GM23338 (cell line): Measurements from ENCODE around the gene PRPH. TPM values are rescaled to one million over a fixed set of nuclear protein-coding genes. Genes with fewer than 3 reads are reported as not detected.

Experiments
- ATAC-seq: fragments of 200-7000 bp; cut with Tn5 transposase; 3 replicates; pipeline ENCODE4 v1.9.1; 2020
- DNase-seq: peaks from one replicate; pipeline ENCODE4 v3.0.0-alpha.2; 2015; ENCODE audit warnings: low spot score
- H2AFZ ChIP-seq: fragments of 200-600 bp; sonication (generic); 2 replicates; pipeline ENCODE4 v1.8.0; 2016; ENCODE audit warnings: antibody characterized with exemption, mild to moderate bottlenecking, moderate library complexity
- H3F3A ChIP-seq: fragments of 200-600 bp; sonication (generic); replicated peaks from 2 replicates; pipeline ENCODE4 v1.8.0; 2017; ENCODE audit warnings: antibody characterized with exemption, mixed run types, low read depth
- H3K27ac ChIP-seq: fragments of 200-600 bp; sonication (generic); 2 replicates; pipeline ENCODE4 v1.6.1; 2016; ENCODE audit warnings: low read depth
- H3K27me3 ChIP-seq: fragments of 200-600 bp; sonication (generic); 2 replicates; pipeline ENCODE4 v1.8.0; 2016; ENCODE audit warnings: mild to moderate bottlenecking, mixed run types, moderate library complexity; ENCODE audit not compliant: insufficient read depth
- H3K36me3 ChIP-seq: fragments of 200-600 bp; sonication (generic); 2 replicates; pipeline ENCODE4 v1.8.0; 2016; ENCODE audit warnings: mild to moderate bottlenecking; ENCODE audit not compliant: insufficient read depth
- H3K4me1 ChIP-seq: fragments of 200-600 bp; sonication (generic); 2 replicates; pipeline ENCODE4 v1.8.0; 2016; ENCODE audit warnings: mild to moderate bottlenecking, moderate library complexity; ENCODE audit not compliant: insufficient read depth
- H3K4me2 ChIP-seq: fragments of 200-600 bp; sonication (generic); 2 replicates; pipeline ENCODE4 v1.7.1; 2017; ENCODE audit warnings: mixed run types
- H3K4me3 ChIP-seq: fragments of 200-600 bp; sonication (generic); 2 replicates; pipeline ENCODE4 v1.6.1; 2016; ENCODE audit warnings: mixed run types
- H3K79me2 ChIP-seq: fragments of 200-600 bp; sonication (generic); replicated peaks from 2 replicates; pipeline ENCODE4 v1.8.0; 2017; ENCODE audit warnings: mild to moderate bottlenecking; ENCODE audit not compliant: insufficient read depth
- H3K9me2 ChIP-seq: fragments of 200-600 bp; sonication (generic); 2 replicates; pipeline ENCODE4 v1.8.0; 2017; ENCODE audit not compliant: insufficient read depth
- H4K20me1 ChIP-seq: fragments of 200-600 bp; sonication (generic); replicated peaks from 2 replicates; pipeline ENCODE4 v1.8.0; 2017; ENCODE audit warnings: mild to moderate bottlenecking; ENCODE audit not compliant: insufficient read depth
- H3K27ac Mint-ChIP-seq: 2 replicates; pipeline ENCODE4 v1.8.0; 2020; ENCODE audit warnings: inconsistent platforms, mild to moderate bottlenecking, moderate library complexity, mixed read lengths
- H3K27me3 Mint-ChIP-seq: 3 replicates; pipeline ENCODE4 v1.8.0; 2022; ENCODE audit warnings: low read depth, mild to moderate bottlenecking, moderate library complexity, mixed read lengths, inconsistent platforms; ENCODE audit not compliant: insufficient read depth, poor library complexity
- H3K36me3 Mint-ChIP-seq: 3 replicates; pipeline ENCODE4 v1.8.0; 2021; ENCODE audit warnings: low read depth, mild to moderate bottlenecking, inconsistent platforms, moderate library complexity, mixed read lengths
- H3K4me1 Mint-ChIP-seq: 3 replicates; pipeline ENCODE4 v1.8.0; 2020; ENCODE audit warnings: mild to moderate bottlenecking, inconsistent platforms, mixed read lengths
- H3K4me3 Mint-ChIP-seq: 3 replicates; pipeline ENCODE4 v1.8.0; 2021; ENCODE audit warnings: moderate library complexity, mild to moderate bottlenecking, inconsistent platforms, mixed read lengths
- H3K9me3 Mint-ChIP-seq: 3 replicates; pipeline ENCODE4 v1.8.0; 2020; ENCODE audit warnings: moderate library complexity, mild to moderate bottlenecking, inconsistent platforms, mixed read lengths
- CREB1 ChIP-seq: fragments of 250-450 bp; sonication (Bioruptor Pico); IDR thresholded peaks from 2 replicates; pipeline ENCODE4 v1.5.0; 2020; ENCODE audit warnings: low read depth, mild to moderate bottlenecking, moderate library complexity
- CTCF ChIP-seq, 2 experiments: fragments of 200-600 bp in 1 of 2; sonication (generic) in 1 of 2; conservative IDR thresholded peaks; 2 replicates each; pipeline versions ENCODE4 v1.5.1 to v1.6.1; 2016 to 2017; ENCODE audit warnings: antibody characterized with exemption in 2 of 2, low read depth in 2 of 2, mild to moderate bottlenecking in 2 of 2, moderate library complexity in 1 of 2
- ETS1 ChIP-seq: IDR thresholded peaks from 2 replicates; pipeline ENCODE4 v1.6.1; 2016; ENCODE audit warnings: antibody characterized with exemption
- EZH2 ChIP-seq: fragments of 200-600 bp; sonication (generic); IDR thresholded peaks from one replicate; pipeline ENCODE4 v1.8.0; 2017; ENCODE audit warnings: antibody characterized with exemption, mild to moderate bottlenecking, low read depth; ENCODE audit not compliant: unreplicated experiment
- EZH2phosphoT487 ChIP-seq: fragments of 200-600 bp; sonication (generic); IDR thresholded peaks from one replicate; pipeline ENCODE4 v1.8.1; 2018; ENCODE audit warnings: antibody characterized with exemption; ENCODE audit not compliant: unreplicated experiment
- JUNB ChIP-seq: IDR thresholded peaks from one replicate; pipeline ENCODE4 v1.6.1; 2016; ENCODE audit warnings: antibody characterized with exemption; ENCODE audit not compliant: unreplicated experiment
- NANOG ChIP-seq: IDR thresholded peaks from 2 replicates; pipeline ENCODE4 v1.6.1; 2016; ENCODE audit warnings: antibody characterized with exemption, borderline replicate concordance
- POLR2AphosphoS5 ChIP-seq: IDR thresholded peaks from 2 replicates; pipeline ENCODE4 v1.6.1; 2016; ENCODE audit warnings: antibody characterized with exemption, low read depth
- REST ChIP-seq: IDR thresholded peaks from one replicate; pipeline ENCODE4 v1.6.1; 2018; ENCODE audit warnings: antibody characterized with exemption; ENCODE audit not compliant: unreplicated experiment
- STAT1 ChIP-seq: IDR thresholded peaks from one replicate; pipeline ENCODE4 v1.6.1; 2016; ENCODE audit warnings: antibody characterized with exemption; ENCODE audit not compliant: unreplicated experiment
- ZNF114 ChIP-seq: fragments of 250-450 bp; sonication (Bioruptor Pico); IDR thresholded peaks from 2 replicates; pipeline ENCODE4 v1.5.0; 2020; ENCODE audit warnings: mild to moderate bottlenecking, moderate library complexity
- ZNF331 ChIP-seq: fragments of 250-450 bp; sonication (Bioruptor Pico); IDR thresholded peaks from 2 replicates; pipeline ENCODE4 v1.5.0; 2020; ENCODE audit warnings: low read depth, mild to moderate bottlenecking, moderate library complexity
- polyA plus RNA-seq: library from polyadenylated mRNA; unstranded; fragments of >200 nt; fragmentation: Nextera tagmentation; extraction: Ambion mirVana; gene quantifications from 2 replicates; pipeline ENCODE4 v1.2.1, GENCODE V29; 2016
- total RNA-seq: library from RNA; depleted of rRNA; stranded (reverse); fragments of >200 nt; shearing (Covaris generic); gene quantifications from 2 replicates; pipeline ENCODE4 v1.2.3, GENCODE V29; 2014
- TF ChIP-seq, protein P1 (sequence below): fragments of 250-450 bp; sonication (Bioruptor Pico); IDR thresholded peaks from 2 replicates; pipeline ENCODE4 v1.5.0; 2020; ENCODE audit warnings: mild to moderate bottlenecking, moderate library complexity

The PRPH gene
- total and polyA plus RNA-seq, 2 experiments from 2014 or later: 0.24 to 0.36 TPM

DNA sequence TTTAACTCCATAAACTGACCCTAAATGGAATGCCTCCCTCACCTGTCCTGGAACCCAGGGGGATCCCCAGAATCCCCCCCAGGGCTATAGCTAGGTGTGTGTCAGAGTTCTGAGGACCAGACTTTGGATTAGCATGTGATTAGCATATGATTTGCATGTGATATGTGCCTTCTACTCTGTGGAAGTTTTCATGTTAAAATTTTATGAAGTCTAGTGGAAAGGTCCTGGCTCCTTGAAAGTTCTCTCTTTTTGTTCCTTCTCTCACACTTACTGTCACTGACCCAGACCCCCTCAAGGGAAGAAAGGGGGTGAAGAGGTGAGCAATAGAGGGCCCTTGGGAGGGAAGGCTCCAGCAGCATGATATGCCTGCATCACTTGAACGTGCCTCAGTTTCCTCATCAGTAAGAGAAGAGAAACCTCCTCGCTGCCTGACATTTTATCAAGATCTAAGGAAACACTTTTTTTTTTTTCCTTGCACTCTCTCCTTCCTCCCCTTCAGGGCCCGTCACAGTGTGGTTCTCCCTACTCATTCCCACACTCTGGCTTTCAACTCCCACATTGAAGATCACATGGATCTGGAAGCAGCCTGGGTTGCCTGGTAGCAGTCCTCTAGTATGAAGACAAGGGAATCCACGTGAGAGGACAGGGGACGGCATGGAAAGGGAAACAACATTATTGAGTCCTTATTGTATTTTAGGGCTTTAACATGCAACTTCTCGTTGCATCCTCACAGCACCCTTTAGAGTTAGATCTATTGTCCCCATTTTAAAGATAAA, 45.3 kb downstream of the PRPH start:
- H3K27me3 ChIP-seq: peaks cover 99% of the 10 kb centered on the region
- no peak for DNase-seq
- no peaks in the 10 kb centered on the region for H3K9me2 ChIP-seq
- H4K20me1 ChIP-seq: peaks cover 27% of the 10 kb centered on the region
- H3K4me2 ChIP-seq: peak overlapping the region; percentile 88
- no peaks in the 10 kb centered on the region for H3K36me3 ChIP-seq
- H3K36me3 Mint-ChIP-seq: no peaks in the 10 kb centered on the region; the same call in 2 of the 3 replicates
- peak overlapping the region; percentile 70; the same call in 1 of the 3 replicates for H3K4me3 Mint-ChIP-seq
- TF ChIP-seq NANOG: no peak
- no peak for TF ChIP-seq POLR2AphosphoS5
- TF ChIP-seq EZH2phosphoT487: no peak
- no peak for TF ChIP-seq CTCF (conservative IDR thresholded peaks at IDR 0.05; ENCODE audit: low read depth in 2 of 2)
- no peak for TF ChIP-seq EZH2
- TF ChIP-seq STAT1: no peak
- no peak for TF ChIP-seq ZNF331
- no peak for TF ChIP-seq REST
- TF ChIP-seq JUNB: no peak
- no peak for TF ChIP-seq CREB1
- TF ChIP-seq ETS1: no peak
- TF ChIP-seq, protein P1, sequence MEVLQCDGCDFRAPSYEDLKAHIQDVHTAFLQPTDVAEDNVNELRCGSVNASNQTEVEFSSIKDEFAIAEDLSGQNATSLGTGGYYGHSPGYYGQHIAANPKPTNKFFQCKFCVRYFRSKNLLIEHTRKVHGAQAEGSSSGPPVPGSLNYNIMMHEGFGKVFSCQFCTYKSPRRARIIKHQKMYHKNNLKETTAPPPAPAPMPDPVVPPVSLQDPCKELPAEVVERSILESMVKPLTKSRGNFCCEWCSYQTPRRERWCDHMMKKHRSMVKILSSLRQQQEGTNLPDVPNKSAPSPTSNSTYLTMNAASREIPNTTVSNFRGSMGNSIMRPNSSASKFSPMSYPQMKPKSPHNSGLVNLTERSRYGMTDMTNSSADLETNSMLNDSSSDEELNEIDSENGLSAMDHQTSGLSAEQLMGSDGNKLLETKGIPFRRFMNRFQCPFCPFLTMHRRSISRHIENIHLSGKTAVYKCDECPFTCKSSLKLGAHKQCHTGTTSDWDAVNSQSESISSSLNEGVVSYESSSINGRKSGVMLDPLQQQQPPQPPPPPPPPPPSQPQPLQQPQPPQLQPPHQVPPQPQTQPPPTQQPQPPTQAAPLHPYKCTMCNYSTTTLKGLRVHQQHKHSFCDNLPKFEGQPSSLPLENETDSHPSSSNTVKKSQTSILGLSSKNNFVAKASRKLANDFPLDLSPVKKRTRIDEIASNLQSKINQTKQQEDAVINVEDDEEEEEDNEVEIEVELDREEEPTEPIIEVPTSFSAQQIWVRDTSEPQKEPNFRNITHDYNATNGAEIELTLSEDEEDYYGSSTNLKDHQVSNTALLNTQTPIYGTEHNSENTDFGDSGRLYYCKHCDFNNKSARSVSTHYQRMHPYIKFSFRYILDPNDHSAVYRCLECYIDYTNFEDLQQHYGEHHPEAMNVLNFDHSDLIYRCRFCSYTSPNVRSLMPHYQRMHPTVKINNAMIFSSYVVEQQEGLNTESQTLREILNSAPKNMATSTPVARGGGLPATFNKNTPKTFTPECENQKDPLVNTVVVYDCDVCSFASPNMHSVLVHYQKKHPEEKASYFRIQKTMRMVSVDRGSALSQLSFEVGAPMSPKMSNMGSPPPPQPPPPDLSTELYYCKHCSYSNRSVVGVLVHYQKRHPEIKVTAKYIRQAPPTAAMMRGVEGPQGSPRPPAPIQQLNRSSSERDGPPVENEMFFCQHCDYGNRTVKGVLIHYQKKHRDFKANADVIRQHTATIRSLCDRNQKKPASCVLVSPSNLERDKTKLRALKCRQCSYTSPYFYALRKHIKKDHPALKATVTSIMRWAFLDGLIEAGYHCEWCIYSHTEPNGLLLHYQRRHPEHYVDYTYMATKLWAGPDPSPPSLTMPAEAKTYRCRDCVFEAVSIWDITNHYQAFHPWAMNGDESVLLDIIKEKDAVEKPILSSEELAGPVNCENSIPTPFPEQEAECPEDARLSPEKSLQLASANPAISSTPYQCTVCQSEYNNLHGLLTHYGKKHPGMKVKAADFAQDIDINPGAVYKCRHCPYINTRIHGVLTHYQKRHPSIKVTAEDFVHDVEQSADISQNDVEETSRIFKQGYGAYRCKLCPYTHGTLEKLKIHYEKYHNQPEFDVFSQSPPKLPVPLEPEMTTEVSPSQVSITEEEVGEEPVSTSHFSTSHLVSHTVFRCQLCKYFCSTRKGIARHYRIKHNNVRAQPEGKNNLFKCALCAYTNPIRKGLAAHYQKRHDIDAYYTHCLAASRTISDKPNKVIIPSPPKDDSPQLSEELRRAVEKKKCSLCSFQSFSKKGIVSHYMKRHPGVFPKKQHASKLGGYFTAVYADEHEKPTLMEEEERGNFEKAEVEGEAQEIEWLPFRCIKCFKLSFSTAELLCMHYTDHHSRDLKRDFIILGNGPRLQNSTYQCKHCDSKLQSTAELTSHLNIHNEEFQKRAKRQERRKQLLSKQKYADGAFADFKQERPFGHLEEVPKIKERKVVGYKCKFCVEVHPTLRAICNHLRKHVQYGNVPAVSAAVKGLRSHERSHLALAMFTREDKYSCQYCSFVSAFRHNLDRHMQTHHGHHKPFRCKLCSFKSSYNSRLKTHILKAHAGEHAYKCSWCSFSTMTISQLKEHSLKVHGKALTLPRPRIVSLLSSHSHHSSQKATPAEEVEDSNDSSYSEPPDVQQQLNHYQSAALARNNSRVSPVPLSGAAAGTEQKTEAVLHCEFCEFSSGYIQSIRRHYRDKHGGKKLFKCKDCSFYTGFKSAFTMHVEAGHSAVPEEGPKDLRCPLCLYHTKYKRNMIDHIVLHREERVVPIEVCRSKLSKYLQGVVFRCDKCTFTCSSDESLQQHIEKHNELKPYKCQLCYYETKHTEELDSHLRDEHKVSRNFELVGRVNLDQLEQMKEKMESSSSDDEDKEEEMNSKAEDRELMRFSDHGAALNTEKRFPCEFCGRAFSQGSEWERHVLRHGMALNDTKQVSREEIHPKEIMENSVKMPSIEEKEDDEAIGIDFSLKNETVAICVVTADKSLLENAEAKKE (CRISPR knock-in tag): no peak
- no peak for TF ChIP-seq ZNF114 (CRISPR knock-in tag)
- no peak overlapping the region for H3K27ac Mint-ChIP-seq
- peaks cover 52% of the 10 kb centered on the region for H3K4me1 ChIP-seq
- peaks cover 8% of the 10 kb centered on the region for H3K9me3 Mint-ChIP-seq
- H3K27me3 Mint-ChIP-seq: peaks cover 97% of the 10 kb centered on the region
- H3K27ac ChIP-seq: no peak overlapping the region
- H3K4me1 Mint-ChIP-seq: peaks cover 55% of the 10 kb centered on the region
- peaks cover 33% of the 10 kb centered on the region for H3F3A ChIP-seq
- H3K4me3 ChIP-seq: peak overlapping the region; percentile 85; the same call in 1 of the 2 replicates
- no peaks in the 10 kb centered on the region for H3K79me2 ChIP-seq
- no peak for ATAC-seq
- no peak overlapping the region for H2AFZ ChIP-seq
